HG03442 (cell line): Measurements from ENCODE around the gene MAN1C1.
"Not testable (repeated sequence)": the region's sequence is repeated elsewhere in the genome, so short reads cannot be mapped to it uniquely, and the experiment has no call there.

Experiments
- ATAC-seq: cut with Tn5 transposase; IDR thresholded peaks from one replicate; pipeline ENCODE4 v1.9.1; 2021; ENCODE audit warnings: mild to moderate bottlenecking, moderate library complexity; ENCODE audit not compliant: unreplicated experiment

Gene MAN1C1

GRCh38 chr1:25653558-25653957 is 37.0 kb downstream of the MAN1C1 start:
- no peak for ATAC-seq

- no peak for ATAC-seq
Observed at GRCh38 chr1:25654109-25654660, 37.6 kb downstream of the MAN1C1 start.

- ATAC-seq: no peak
Observed at GRCh38 chr1:25657121-25657882, 40.7 kb downstream of the MAN1C1 start.

- ATAC-seq: no peak
Observed at GRCh38 chr1:25657883-25658760, 41.5 kb downstream of the MAN1C1 start.

- ATAC-seq: no peak
Observed at GRCh38 chr1:25658791-25659431, 42.3 kb downstream of the MAN1C1 start.

- ATAC-seq: no peak
Observed at GRCh38 chr1:25661043-25661815, 44.6 kb downstream of the MAN1C1 start.

GRCh38 chr1:25662061-25662460 is 45.5 kb downstream of the MAN1C1 start:
- no peak for ATAC-seq

GRCh38 chr1:25662959-25663358 is 46.4 kb downstream of the MAN1C1 start:
- ATAC-seq: not testable (repeated sequence)

- no peak for ATAC-seq
Observed at GRCh38 chr1:25664357-25665199, 48.0 kb downstream of the MAN1C1 start.

- ATAC-seq: no peak
Observed at GRCh38 chr1:25666460-25666859, 49.9 kb downstream of the MAN1C1 start.

GRCh38 chr1:25668931-25669573 is 52.5 kb downstream of the MAN1C1 start:
- no peak for ATAC-seq

GRCh38 chr1:25669781-25670567 is 53.4 kb downstream of the MAN1C1 start:
- ATAC-seq: no peak

GRCh38 chr1:25671929-25672328 is 55.3 kb downstream of the MAN1C1 start:
- ATAC-seq: no peak

- ATAC-seq: no peak
Observed at GRCh38 chr1:25672763-25673409, 56.3 kb downstream of the MAN1C1 start.

GRCh38 chr1:25673456-25673855 is 56.9 kb downstream of the MAN1C1 start:
- no peak for ATAC-seq

GRCh38 chr1:25673962-25674806 is 57.6 kb downstream of the MAN1C1 start:
- ATAC-seq: no peak

- ATAC-seq: no peak
Observed at GRCh38 chr1:25674807-25675084, 58.2 kb downstream of the MAN1C1 start.
